HG03196 (cell line): ENCODE data around the gene GALNT10.

Experiments
- ATAC-seq: cut with Tn5 transposase; IDR thresholded peaks from one replicate; pipeline ENCODE4 v1.9.1; 2021; ENCODE audit not compliant: unreplicated experiment

Gene GALNT10

DNA sequence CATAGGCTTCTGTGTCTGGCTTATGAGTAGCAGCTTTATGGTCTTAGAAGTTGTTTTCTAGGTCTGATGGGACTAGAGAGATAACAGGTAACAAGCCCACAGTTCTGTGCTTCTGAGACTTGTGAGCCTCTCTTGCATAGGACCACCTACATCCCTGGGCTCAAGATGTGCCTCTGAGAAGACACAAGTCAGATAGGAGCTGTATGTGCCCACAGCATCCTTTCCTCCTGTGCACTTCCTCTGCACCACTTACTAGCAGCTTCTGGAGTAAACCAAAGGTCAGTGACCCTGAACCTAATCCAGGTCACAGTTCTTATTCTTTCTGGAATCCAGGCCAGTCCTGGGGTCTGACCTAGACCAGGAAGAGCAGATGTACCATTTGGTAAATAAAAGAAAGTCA is 40.0 kb downstream of the GALNT10 start:
- ATAC-seq, result no peak

GRCh38 chr5:154234551-154234950 is 44.0 kb downstream of the GALNT10 start:
- ATAC-seq, result no peak

DNA sequence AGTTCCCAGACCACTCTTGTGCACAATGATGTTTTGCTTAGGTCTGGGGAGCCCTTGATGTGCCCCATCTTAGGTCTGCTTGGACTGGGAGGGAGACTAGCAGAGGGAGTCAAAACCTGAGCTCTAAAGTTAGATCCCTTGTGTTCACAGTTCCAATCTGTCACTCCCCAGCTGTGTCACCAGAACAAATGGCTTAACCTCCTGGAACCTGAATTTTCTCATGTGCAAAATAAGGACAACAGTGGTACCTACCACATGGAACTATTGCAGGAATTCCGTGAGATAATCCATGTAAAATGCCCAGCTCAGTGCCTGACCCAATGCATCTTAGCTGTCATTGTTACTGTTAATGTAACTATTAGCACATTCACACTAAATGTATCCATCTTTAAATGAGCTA is 45.5 kb downstream of the GALNT10 start:
- ATAC-seq, result no peak

DNA sequence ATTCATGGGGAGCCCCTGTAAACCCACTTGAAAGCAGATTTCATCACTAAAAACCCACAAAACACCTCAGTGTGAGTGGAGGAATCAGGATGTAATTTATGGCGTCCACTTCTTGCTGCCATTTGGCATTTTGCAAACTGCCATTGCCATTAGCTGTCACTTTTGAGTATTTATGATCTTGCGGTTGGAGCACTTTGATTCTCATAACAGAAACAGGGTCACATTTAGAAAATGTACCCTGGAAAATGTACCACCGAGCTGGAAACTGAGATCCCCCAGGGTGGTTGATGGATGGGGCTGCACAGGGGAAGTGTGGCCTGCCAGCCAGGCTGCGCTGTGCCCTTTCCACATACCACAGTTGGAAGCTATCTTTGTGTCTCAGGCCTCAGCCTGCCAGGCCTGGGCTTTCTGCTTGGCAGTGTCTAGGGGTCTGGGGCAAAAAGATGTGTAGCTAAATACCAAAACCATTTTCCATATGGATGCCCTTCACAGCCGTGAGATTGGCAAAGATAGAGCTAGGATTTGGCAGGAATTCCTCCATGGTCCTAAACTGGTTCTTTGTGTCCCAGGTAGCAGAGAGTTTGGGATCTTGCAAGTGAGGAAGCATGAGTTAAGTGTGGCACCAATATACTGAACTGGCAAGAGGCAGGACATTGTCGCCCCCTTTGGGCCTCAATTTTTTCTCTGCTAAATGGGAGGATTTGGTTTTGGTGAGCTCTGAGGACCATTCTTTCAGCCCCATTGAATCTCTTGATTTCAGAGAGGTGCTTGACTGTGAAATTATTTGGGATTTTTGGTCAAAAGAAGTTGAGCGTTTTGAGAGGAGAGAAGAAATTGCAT is 46.2 kb downstream of the GALNT10 start:
- no peak for ATAC-seq

DNA sequence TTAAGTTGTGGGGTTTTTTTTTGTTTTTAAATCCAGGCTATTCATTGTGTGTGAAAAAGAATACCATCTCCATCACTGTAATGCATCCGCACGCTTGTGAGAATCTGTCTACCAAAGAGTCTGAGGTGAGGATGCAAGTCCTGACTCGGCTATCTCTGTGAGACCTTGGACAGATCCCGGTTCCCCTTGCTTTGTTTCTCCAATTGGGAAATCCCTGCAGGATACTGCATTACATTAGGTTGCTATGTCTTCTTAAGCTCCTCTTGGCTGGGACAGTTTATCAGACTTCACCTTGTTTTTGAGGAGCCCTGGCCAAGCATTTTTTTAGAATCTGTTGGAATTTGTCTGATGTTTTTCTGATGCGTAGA is 46.8 kb downstream of the GALNT10 start:
- ATAC-seq, result no peak

GRCh38 chr5:154237946-154238345 is 47.4 kb downstream of the GALNT10 start:
- no peak for ATAC-seq

DNA sequence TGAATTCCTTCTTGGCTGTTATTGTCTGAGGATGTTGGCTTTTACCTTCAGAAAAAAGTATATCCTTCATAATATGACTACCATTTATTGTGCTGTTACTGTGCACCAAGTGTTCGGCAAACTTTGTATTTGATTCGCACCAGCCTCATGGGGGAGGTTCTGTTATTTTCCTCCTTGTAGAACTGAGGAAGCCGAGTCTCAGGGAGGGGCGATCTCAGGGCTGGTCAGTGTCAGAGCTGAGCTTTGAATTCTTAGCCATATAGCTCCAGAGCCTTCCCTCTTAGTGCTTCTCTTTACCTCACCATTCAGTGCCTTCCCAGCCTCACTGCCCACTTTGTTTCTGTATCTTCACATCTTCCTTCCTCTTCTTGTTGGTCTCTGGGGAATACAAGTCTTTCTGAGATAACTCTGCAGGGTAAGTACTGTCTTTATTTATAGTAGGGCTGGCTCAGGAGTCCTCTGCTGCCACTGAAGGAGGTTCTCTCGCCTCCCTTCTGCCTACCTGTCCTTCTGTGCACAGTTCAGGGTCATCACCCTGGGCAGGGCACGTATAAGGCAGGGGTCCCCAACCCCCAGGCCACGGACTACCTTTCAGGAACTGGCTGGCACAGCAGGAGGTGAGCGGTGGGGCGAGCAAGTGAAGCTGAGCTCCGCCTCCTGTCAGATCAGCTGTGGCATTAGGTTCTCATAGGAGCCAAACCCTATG is 48.4 kb downstream of the GALNT10 start:
- ATAC-seq, result peak; percentile 76

DNA sequence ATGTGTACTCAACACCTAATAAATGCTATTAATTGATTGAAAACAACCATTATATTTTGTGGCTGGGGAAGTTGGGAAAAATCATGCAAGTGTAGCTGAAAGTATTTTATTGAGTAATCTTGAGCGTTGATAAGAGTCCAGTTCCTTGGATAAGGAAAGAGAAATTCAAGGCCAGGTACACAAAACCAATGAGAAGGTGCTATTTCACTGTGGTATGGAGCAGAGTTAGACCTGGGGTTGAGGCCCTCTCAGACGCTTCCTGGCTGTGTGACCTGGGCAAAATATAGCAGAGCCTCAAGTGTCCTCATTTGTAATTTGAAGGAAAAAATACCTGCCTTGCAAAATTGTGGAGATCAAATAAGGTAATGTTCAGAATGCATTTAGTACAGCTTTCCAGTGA is 50.1 kb downstream of the GALNT10 start:
- no peak for ATAC-seq

GRCh38 chr5:154241021-154241420 is 50.5 kb downstream of the GALNT10 start:
- ATAC-seq, result no peak

DNA sequence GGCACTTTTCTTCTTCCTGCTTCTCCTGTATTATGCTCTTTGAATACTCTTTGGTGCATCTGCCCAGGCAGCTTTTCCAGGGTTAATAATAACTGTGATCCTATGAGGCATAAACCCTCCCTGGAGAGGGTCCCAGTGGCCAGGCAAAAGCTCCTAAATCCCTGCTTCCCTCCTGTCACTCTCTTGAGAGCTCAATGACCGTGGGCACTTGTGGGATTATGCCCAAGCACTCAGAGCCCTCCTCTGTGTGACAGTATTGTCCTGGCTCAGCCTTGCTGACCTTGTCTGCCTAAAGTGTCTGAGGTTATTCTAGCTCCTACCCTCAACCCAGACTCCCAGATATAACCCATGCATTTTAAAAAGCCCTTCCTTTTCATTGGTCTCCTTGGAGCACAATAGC is 51.9 kb downstream of the GALNT10 start:
- no peak for ATAC-seq

DNA sequence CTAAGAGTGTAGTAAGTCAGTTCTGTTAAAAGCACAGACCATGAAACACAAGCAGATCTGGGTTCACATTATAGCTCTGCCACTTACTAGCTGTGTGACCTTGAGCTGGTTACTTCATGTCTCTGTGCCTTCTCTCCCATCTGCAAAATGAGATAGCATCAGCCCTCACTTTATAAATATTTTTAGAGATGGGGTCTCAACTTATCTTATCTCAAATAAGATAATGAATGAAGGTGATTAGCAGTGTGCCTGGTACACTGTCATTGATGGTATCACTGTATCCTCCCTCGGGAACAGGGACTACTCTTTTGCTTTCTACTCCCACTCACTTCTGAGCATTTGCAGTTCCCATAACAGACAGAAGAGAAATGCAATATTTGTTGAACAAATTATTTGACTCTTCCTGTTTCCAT is 52.4 kb downstream of the GALNT10 start:
- peak; percentile 44 for ATAC-seq

DNA sequence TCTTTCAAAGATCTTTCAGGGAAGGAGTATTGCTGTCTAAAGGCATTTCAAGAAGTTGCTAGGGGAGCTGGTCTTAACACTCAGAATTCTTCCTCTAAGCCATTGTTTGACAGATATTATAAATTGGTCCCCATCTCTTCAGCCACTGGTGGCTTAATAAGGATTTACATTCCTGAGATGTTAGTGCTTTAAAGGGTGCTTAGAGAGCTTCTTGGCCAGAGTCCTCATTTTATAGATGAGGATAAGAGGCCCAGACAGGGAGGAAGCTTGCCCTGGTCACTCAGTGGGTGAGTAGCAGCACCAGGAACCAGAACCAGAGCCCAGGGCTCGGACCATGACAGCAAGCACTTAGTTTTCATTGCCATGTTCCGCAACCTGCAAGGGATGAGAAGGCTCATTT is 53.2 kb downstream of the GALNT10 start:
- no peak for ATAC-seq

- no peak for ATAC-seq
These were observed 53.9 kb downstream of the GALNT10 start for GRCh38 chr5:154244476-154244875.

GRCh38 chr5:154248691-154249090 is 58.2 kb downstream of the GALNT10 start:
- ATAC-seq, result no peak

DNA sequence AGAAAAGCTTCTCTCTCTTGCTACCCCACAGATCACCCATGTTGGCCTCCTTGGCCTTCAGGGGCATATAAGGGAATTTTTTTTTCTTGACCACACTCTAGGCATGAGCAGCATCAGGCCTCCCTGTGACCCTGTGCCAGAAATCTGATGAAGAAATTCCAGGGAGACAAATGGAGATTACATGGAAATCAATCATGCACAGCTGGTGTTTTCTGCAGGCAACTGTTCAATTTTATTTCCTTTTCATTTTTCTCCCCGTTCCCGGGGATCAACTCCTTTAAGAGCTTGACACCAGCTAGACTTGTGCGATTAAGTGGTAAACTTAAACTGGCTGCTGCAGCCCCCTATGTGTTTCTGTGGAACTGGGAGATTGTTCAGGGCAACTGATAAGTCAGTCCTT is 59.3 kb downstream of the GALNT10 start:
- no peak for ATAC-seq

DNA sequence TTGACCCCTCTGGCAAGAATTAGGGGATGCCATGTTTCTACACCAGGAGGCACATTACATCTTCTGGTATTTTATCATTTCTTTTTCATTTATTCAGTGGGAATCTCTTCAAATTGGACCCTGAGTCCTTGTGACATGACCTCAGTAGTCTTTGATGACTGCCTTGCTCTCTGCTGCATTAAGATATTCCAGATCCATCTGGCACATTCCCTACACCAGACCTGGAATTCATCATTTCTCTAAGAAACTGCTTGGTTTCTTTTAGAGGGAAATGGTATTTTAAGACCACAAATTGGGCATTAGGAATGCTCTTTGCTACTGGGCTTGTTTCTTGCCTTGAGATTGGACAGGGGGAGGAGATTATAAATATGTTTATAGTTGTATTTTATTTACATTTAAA is 61.0 kb downstream of the GALNT10 start:
- no peak for ATAC-seq

DNA sequence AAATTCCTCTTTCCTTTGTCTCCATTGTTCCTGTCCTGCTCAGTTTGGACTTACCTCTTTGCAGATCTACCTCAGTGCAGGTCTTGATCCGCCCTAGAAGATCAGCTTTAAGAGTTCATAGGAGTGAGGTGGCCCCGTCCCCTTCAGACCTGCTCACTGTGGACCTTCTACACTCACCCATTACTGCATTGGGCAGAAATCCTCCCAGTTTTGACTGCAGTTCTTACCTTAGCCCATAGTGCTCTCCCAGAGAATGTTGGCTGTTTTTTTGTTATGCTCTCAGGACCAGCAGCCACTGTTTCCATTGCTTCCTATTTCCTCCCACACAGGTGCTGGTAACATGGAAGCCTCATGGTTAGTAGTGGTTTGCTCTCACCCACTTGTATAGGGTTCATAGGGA is 63.3 kb downstream of the GALNT10 start:
- no peak for ATAC-seq

DNA sequence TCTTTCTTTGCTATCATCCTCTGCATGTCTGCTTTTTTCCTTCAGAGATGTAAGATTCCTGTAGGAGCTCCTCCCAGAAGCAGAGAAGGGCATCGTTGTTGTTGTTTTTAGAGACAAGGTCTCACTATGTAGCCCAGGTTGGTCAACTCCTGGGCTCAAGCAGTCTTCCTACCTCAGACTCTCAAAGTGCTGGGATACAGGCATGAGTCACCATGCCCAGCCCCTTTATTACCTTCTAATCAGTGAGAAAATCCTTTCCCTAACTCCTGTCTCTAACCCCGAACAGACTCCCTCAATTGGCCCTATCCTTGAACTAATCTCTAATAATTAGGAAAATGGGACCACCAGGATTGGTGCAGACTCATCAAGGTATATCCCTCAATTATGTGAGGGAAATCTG is 64.4 kb downstream of the GALNT10 start:
- ATAC-seq, result no peak

DNA sequence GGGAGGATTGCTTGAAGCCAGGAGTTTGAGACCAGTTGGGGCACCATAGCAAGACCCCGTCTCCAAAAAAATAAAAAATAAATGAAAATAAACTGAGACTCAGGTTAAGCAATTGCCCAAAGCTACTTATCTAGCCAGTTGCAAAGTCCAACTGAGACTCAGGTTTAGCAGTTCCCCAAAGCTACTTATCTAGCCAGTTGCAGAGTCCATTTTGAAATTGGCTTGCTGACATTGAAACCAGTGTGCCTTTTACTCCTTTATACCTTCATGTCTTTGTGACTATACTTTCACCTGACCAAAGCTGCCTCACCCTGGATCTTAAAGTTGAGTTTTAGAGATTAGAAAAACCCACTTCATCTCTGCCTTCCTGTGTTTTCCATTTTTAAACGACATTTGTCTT is 66.5 kb downstream of the GALNT10 start:
- no peak for ATAC-seq

- no peak for ATAC-seq
These were observed 68.1 kb downstream of the GALNT10 start for GRCh38 chr5:154258531-154259217.

- ATAC-seq, result no peak
These were observed 69.8 kb downstream of the GALNT10 start for GRCh38 chr5:154260224-154260927.
